GM06990 (cell line): ENCODE data around the gene GK.

Experiments
- DNase-seq: peaks from one replicate; pipeline ENCODE4 v3.0.0-alpha.2; 2011; ENCODE audit not compliant: insufficient read length; ENCODE audit errors: extremely low read depth
- H3K27me3 ChIP-seq: replicated peaks from 2 replicates; pipeline ENCODE4 v1.6.0; 2011; ENCODE audit warnings: low read length; ENCODE audit not compliant: control insufficient read depth, insufficient read depth
- H3K36me3 ChIP-seq: 2 replicates; pipeline ENCODE4 v1.5.1; 2011; ENCODE audit warnings: low read length; ENCODE audit not compliant: control insufficient read depth, insufficient read depth
- H3K4me3 ChIP-seq: replicated peaks from 2 replicates; pipeline ENCODE4 v1.5.1; 2011; ENCODE audit warnings: low read depth, mild to moderate bottlenecking, control low read depth, low read length
- TF ChIP-seq, protein P1 (sequence below): IDR thresholded peaks from 2 replicates; pipeline ENCODE4 v1.5.1; 2011; ENCODE audit warnings: low read length, control low read depth, mild to moderate bottlenecking, inconsistent platforms; ENCODE audit not compliant: insufficient read depth, poor library complexity, severe bottlenecking

Gene GK

DNA sequence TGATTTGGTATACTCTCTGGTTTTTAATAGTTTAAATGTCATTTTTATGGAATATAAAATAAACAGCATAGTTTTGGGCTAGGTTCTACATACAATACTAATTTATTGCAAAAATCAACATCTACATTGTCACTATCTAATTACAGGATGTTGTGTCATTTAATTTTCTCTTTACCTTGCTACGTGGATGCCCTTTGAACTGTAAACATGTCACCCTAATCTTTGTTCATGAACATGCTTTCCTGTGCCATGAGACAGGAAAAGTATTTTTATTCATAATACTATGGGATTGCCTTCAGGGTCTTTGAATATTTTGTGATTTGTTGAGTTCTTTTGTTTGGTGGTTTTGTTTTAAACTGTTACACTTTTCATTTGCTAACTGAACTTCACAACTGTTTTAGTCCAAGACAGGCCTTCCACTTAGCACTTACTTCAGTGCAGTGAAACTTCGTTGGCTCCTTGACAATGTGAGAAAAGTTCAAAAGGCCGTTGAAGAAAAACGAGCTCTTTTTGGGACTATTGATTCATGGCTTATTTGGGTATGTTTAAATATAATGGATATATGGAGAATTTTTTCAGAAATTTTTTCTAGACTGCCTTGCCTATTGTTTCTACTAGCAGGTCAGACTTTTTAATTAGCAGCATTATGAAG, 40.9 kb downstream of the GK start:
- TF ChIP-seq, protein P1, sequence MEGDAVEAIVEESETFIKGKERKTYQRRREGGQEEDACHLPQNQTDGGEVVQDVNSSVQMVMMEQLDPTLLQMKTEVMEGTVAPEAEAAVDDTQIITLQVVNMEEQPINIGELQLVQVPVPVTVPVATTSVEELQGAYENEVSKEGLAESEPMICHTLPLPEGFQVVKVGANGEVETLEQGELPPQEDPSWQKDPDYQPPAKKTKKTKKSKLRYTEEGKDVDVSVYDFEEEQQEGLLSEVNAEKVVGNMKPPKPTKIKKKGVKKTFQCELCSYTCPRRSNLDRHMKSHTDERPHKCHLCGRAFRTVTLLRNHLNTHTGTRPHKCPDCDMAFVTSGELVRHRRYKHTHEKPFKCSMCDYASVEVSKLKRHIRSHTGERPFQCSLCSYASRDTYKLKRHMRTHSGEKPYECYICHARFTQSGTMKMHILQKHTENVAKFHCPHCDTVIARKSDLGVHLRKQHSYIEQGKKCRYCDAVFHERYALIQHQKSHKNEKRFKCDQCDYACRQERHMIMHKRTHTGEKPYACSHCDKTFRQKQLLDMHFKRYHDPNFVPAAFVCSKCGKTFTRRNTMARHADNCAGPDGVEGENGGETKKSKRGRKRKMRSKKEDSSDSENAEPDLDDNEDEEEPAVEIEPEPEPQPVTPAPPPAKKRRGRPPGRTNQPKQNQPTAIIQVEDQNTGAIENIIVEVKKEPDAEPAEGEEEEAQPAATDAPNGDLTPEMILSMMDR, result no peak
- H3K4me3 ChIP-seq, result no peak overlapping the region
- no peaks in the 10 kb centered on the region; the same call in 1 of the 2 replicates for H3K36me3 ChIP-seq
- no peak for DNase-seq
- no peaks in the 10 kb centered on the region for H3K27me3 ChIP-seq

DNA sequence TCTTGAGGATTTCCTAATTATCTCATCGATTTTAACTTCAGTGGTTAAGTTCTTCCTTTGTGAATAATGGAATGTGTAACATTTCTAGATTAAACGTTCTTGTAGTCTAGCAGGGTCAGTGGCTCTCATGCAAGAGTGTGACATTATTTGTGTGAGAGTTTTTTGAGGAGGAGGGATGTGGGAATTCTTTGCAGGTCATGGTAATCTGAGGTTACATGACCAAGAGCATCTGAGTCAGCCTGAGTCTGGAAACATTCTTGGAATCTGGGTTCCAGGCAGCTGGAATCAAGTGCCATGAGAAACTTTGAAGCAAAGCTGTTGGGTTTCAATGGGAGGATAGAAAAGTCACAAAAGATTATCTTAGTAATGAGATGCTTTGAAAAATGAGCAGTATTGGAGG, 49.5 kb downstream of the GK start:
- Histone ChIP-seq H3K4me3 (no peak overlapping the region), H3K27me3 (no peaks in the 10 kb centered on the region), H3K36me3 (no peaks in the 10 kb centered on the region)
- DNase-seq, result no peak
- TF ChIP-seq, protein P1, result no peak

DNA sequence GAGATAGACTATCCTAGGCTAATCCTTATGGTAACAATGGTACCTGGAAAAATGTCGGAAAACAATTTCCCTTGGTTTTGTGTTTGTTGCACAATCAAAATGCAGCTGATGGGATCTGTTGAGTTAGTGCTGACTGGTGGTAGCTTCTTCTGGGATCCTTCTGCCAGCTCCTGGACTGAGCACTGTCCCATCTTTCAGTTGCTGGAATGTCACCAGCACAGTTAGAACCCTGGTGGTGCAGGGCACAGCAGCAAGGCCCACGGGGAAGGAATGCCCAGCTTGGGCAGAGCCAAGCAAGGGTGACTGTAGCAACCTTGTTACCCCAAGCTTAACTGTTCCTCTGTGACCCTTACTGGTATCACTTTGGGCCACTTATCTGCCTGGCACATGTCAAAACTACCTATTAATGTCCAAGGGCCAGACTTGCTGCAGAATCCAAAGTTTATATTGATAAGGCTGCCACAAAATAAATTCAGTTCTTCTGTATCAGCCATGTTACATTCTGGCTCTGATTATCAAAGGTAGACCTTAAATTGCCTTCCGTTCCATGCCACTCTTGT, 53.1 kb downstream of the GK start:
- Histone ChIP-seq H3K4me3 (no peak overlapping the region), H3K27me3 (no peaks in the 10 kb centered on the region), H3K36me3 (peaks cover 2% of the 10 kb centered on the region)
- TF ChIP-seq, protein P1, result no peak
- DNase-seq, result no peak

DNA sequence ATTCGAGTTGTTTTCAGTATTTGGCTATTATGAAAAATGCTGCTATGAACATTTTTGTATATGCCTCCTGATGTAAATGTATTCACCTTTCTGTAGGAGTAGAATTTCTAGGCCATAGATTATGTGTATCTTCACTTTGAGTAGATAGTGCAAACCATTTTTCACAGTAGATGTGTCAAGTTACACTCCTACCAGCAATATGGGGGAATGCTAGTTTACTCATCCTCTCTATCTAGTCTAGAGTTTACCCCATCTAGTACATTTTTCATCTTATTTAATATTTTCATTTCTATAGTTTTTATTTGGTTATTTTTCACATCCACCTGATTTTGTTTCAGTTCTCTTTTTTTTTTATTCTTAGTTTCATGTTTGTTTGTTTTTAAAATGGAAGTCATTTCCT, 59.0 kb downstream of the GK start:
- TF ChIP-seq, protein P1, result no peak
- DNase-seq, result peak; percentile 25
- Histone ChIP-seq H3K4me3 (no peak overlapping the region), H3K27me3 (no peaks in the 10 kb centered on the region), H3K36me3 (peaks cover 2% of the 10 kb centered on the region)

GRCh38 chrX:30713061-30713525, 59.9 kb downstream of the GK start:
- TF ChIP-seq, protein P1, result peak; percentile 33
- Histone ChIP-seq H3K4me3 (no peak overlapping the region), H3K27me3 (no peaks in the 10 kb centered on the region), H3K36me3 (peaks cover 2% of the 10 kb centered on the region)
- peak; percentile 62 for DNase-seq
